ENCODE measurements around the gene DDX41. TPM values are rescaled to one million over a fixed set of nuclear protein-coding genes. Genes with fewer than 3 reads are reported as not detected.

DDX41 gene
- total RNA-seq, 1 experiment from 2014 or later, result 137 TPM

GRCh38 chr5:177508837-177509236 lies 7.9 kb downstream of the DDX41 start:
- peaks cover 6% of the 10 kb centered on the region for H3K4me1 Mint-ChIP-seq (ENCODE audit: low read depth, unreplicated experiment)
- BruUV-seq (replicated peaks), result no TSS peak
- no peaks in the 10 kb centered on the region for H3K9me3 Mint-ChIP-seq (ENCODE audit: unreplicated experiment)
- CTCF ChIA-PET, result interaction anchor here (0.6 kb wide), 1 partner anchor 13 kb away, joined by 3 read pairs; no protein-coding TSS in a partner anchor
- no peak for DNase-seq
- Histone ChIP-seq H3K36me3 (ENCODE audit: control insufficient read depth, insufficient read depth, low read length) (peaks cover 5% of the 10 kb centered on the region), H3K4me3 (ENCODE audit: low read depth, low read length) (no peak overlapping the region), H3K9me3 (no peaks in the 10 kb centered on the region), H3K27me3 (replicated peaks; ENCODE audit: control insufficient read depth, insufficient read depth, low read length) (no peaks in the 10 kb centered on the region), H3K4me1 (no peaks in the 10 kb centered on the region)
- no peaks in the 10 kb centered on the region for H3K27me3 Mint-ChIP-seq (ENCODE audit: insufficient read depth, unreplicated experiment)
- no peak overlapping the region for H3K27ac Mint-ChIP-seq (ENCODE audit: unreplicated experiment)
- H3K36me3 Mint-ChIP-seq (ENCODE audit: insufficient read depth, unreplicated experiment), result peaks cover 36% of the 10 kb centered on the region
- no peak overlapping the region for H3K4me3 Mint-ChIP-seq (ENCODE audit: unreplicated experiment)
- intact Hi-C loops (cut with micrococcal nuclease; ENCODE audit: unreplicated experiment), result no loop called here
- POLR2A ChIA-PET, result interaction anchor here (0.6 kb wide), 1 partner anchor 1808 kb away, joined by 3 read pairs; no protein-coding TSS in a partner anchor
- TF ChIP-seq, protein P1, sequence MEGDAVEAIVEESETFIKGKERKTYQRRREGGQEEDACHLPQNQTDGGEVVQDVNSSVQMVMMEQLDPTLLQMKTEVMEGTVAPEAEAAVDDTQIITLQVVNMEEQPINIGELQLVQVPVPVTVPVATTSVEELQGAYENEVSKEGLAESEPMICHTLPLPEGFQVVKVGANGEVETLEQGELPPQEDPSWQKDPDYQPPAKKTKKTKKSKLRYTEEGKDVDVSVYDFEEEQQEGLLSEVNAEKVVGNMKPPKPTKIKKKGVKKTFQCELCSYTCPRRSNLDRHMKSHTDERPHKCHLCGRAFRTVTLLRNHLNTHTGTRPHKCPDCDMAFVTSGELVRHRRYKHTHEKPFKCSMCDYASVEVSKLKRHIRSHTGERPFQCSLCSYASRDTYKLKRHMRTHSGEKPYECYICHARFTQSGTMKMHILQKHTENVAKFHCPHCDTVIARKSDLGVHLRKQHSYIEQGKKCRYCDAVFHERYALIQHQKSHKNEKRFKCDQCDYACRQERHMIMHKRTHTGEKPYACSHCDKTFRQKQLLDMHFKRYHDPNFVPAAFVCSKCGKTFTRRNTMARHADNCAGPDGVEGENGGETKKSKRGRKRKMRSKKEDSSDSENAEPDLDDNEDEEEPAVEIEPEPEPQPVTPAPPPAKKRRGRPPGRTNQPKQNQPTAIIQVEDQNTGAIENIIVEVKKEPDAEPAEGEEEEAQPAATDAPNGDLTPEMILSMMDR (IDR thresholded peaks at IDR 0.05; ENCODE audit: insufficient read depth in 1 of 2, low read depth in 1 of 2, low read length in 1 of 2, severe bottlenecking in 1 of 2, unreplicated experiment in 1 of 2), result no peak

- Mint-ChIP-seq H3K4me1 (ENCODE audit: low read depth, unreplicated experiment) (peaks cover 6% of the 10 kb centered on the region), H3K27ac (ENCODE audit: unreplicated experiment) (no peak overlapping the region), H3K36me3 (ENCODE audit: insufficient read depth, unreplicated experiment) (peaks cover 29% of the 10 kb centered on the region), H3K4me3 (ENCODE audit: unreplicated experiment) (no peak overlapping the region), H3K9me3 (ENCODE audit: unreplicated experiment) (no peaks in the 10 kb centered on the region), H3K27me3 (ENCODE audit: insufficient read depth, unreplicated experiment) (no peaks in the 10 kb centered on the region)
- ChIA-PET CTCF (interaction anchor here (1.3 kb wide), 1 partner anchor 11 kb away, joined by 4 read pairs; the partner anchor contains the start of gene PDLIM7), POLR2A (interaction anchor here (0.5 kb wide), 1 partner anchor 11 kb away, joined by 6 read pairs; the partner anchor contains the start of gene PDLIM7)
- intact Hi-C loops (cut with micrococcal nuclease; ENCODE audit: unreplicated experiment), result no loop called here
- no peaks in the 10 kb centered on the region for H3K9me3 ChIP-seq
- no peak for DNase-seq
- peaks cover 5% of the 10 kb centered on the region for H3K36me3 ChIP-seq (ENCODE audit: control insufficient read depth, insufficient read depth, low read length)
- H3K4me1 ChIP-seq, result no peaks in the 10 kb centered on the region
- TF ChIP-seq, protein P1 (IDR thresholded peaks at IDR 0.05; ENCODE audit: insufficient read depth in 1 of 2, low read depth in 1 of 2, low read length in 1 of 2, severe bottlenecking in 1 of 2, unreplicated experiment in 1 of 2), result no peak
- BruUV-seq (replicated peaks), result no TSS peak
- no peak overlapping the region for H3K4me3 ChIP-seq (ENCODE audit: low read depth, low read length)
- H3K27me3 ChIP-seq (replicated peaks; ENCODE audit: control insufficient read depth, insufficient read depth, low read length), result no peaks in the 10 kb centered on the region
These were observed 8.5 kb downstream of the DDX41 start for GRCh38 chr5:177508221-177508611.

DNA sequence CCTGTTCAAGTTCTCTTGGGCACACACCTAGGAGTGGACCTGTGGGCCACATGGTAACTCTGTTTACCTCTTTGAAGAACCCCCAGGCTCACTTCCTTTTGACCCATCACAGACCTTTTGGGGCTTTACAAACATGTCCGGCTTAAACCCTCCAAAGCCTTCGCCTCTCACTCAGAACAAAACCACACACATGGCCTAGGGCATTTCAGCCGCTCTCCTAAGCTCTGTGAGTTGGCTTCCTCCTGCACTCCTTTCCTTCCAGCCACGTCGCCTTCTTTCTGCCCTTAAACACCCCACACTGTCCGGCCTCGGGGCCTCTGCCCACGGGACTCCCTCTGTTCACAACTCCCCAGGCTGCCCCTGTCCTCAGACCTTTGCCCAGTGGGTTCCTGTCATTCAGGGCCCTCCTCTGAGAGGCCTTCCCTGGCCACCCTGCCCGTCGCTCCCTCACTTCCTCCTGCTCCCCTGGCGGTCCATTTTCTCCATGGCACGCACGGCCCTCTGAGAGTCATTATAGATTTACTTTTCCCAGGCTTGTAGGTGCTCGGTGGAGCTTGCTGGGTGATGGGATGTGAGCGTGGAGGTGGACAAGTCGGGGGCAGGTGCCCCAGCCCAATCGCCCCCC lies 9.1 kb downstream of the DDX41 start:
- peaks cover 24% of the 10 kb centered on the region for H3K36me3 Mint-ChIP-seq (ENCODE audit: insufficient read depth, unreplicated experiment)
- no peak overlapping the region for H3K4me3 Mint-ChIP-seq (ENCODE audit: unreplicated experiment)
- no peak for DNase-seq
- Histone ChIP-seq H3K36me3 (ENCODE audit: control insufficient read depth, insufficient read depth, low read length) (peaks cover 5% of the 10 kb centered on the region), H3K4me3 (ENCODE audit: low read depth, low read length) (no peak overlapping the region), H3K4me1 (no peaks in the 10 kb centered on the region), H3K27me3 (replicated peaks; ENCODE audit: control insufficient read depth, insufficient read depth, low read length) (no peaks in the 10 kb centered on the region), H3K9me3 (no peaks in the 10 kb centered on the region)
- TF ChIP-seq, protein P1 (IDR thresholded peaks at IDR 0.05; ENCODE audit: insufficient read depth in 1 of 2, low read depth in 1 of 2, low read length in 1 of 2, severe bottlenecking in 1 of 2, unreplicated experiment in 1 of 2), result no peak
- H3K27me3 Mint-ChIP-seq (ENCODE audit: insufficient read depth, unreplicated experiment), result no peaks in the 10 kb centered on the region
- CTCF ChIA-PET, result interaction anchor here (0.5 to 1.3 kb wide), 2 partner anchors 10 to 355 kb away, joined by 3 to 4 read pairs; partner anchors contain the start of gene PDLIM7
- POLR2A ChIA-PET, result interaction anchor here (0.5 kb wide), 1 partner anchor 11 kb away, joined by 6 read pairs; the partner anchor contains the start of gene PDLIM7
- H3K4me1 Mint-ChIP-seq (ENCODE audit: low read depth, unreplicated experiment), result peaks cover 6% of the 10 kb centered on the region
- H3K27ac Mint-ChIP-seq (ENCODE audit: unreplicated experiment), result no peak overlapping the region
- BruUV-seq (replicated peaks), result no TSS peak
- H3K9me3 Mint-ChIP-seq (ENCODE audit: unreplicated experiment), result no peaks in the 10 kb centered on the region
- intact Hi-C loops (cut with micrococcal nuclease; ENCODE audit: unreplicated experiment), result no loop called here

Data from Caco-2 (cell line).